HepG2 (cell line): ENCODE measurements around the gene DPM2. TPM values are rescaled to one million over a fixed set of nuclear protein-coding genes. Genes with fewer than 3 reads are reported as not detected.

Experiments used
- ATAC-seq: fragments of 200-7000 bp; cut with Tn5 transposase; 3 replicates; pipeline ENCODE4 v1.9.1; 2020; ENCODE audit warnings: mild to moderate bottlenecking, moderate library complexity
- BruUV-seq: library from RNA; stranded (reverse); fragments of 400-500 nt; replicated peaks from 2 replicates; lab custom pipeline; 2021; lab: Mats Ljungman, UMichigan
- CTCF ChIA-PET: fragments of 300-600 bp; formaldehyde crosslinking; extraction: SDS; loops from one replicate; lab custom pipeline; 2021; ENCODE audit warnings: low total read pairs, inconsistent platforms, low intra/inter-chr PET ratio; lab: Yijun Ruan, JAX
- POLR2A ChIA-PET: fragments of 350-600 bp; sonication (Branson Sonifier 250); formaldehyde crosslinking; loops from one replicate; lab custom pipeline; 2020; ENCODE audit warnings: antibody characterized with exemption, inconsistent platforms; lab: Yijun Ruan, JAX
- DNase-seq: peaks from one replicate; pipeline ENCODE4 v3.0.0-alpha.2; 2015; ENCODE audit warnings: low spot score
- FAIRE-seq: peaks from 3 replicates; lab custom pipeline; 2011; peaks lifted over from hg19 to GRCh38; lab: Jason Lieb, UNC
- H2AFZ ChIP-seq: one replicate; pipeline ENCODE4 v1.6.1; 2011; ENCODE audit warnings: low read length, inconsistent platforms
- H3K27ac ChIP-seq: fragments of 300-600 bp; 3 replicates; pipeline ENCODE4 v1.8.0; 2011; ENCODE audit warnings: mixed run types, mild to moderate bottlenecking, mixed read lengths, low read length, inconsistent platforms; ENCODE audit not compliant: insufficient read depth; ENCODE audit errors: extremely low read length
- H3K27me3 ChIP-seq, 2 experiments: fragments of 200-600 bp in 1 of 2; 2 replicates in 1 of 2; 3 replicates in 1 of 2; pipeline versions ENCODE4 v1.6.0 to v1.8.0; 2011; ENCODE audit warnings: low read length in 2 of 2, mild to moderate bottlenecking in 2 of 2, moderate library complexity in 2 of 2, inconsistent platforms in 1 of 2; ENCODE audit not compliant: insufficient read depth in 2 of 2, control insufficient read depth in 1 of 2
- H3K36me3 ChIP-seq, 2 experiments: fragments of 200-600 bp in 1 of 2; replicated peaks in 1 of 2; 2 replicates in 1 of 2; 3 replicates in 1 of 2; pipeline versions ENCODE4 v1.5.1 to v1.8.0; 2011; ENCODE audit warnings: low read length in 2 of 2, inconsistent platforms in 1 of 2; ENCODE audit not compliant: insufficient read depth in 2 of 2, control insufficient read depth in 1 of 2
- H3K4me1 ChIP-seq: 2 replicates; pipeline ENCODE4 v1.5.1; 2012; ENCODE audit warnings: low read length, inconsistent platforms; ENCODE audit not compliant: insufficient read depth
- H3K4me2 ChIP-seq: 2 replicates; pipeline ENCODE4 v1.6.0; 2011; ENCODE audit warnings: low read depth, low read length, inconsistent platforms
- H3K4me3 ChIP-seq, 3 experiments: fragments of 200-600 bp in 1 of 3; sonication (generic), shearing (Covaris generic) in 1 of 3; replicated peaks in 1 of 3; 2 replicates each; pipeline ENCODE4 v1.5.1; 2011 to 2016; ENCODE audit warnings: low read length in 3 of 3, inconsistent platforms in 2 of 3, low read depth in 2 of 3, mild to moderate bottlenecking in 2 of 3, control low read depth in 1 of 3, mixed read lengths in 1 of 3; ENCODE audit not compliant: insufficient read depth in 1 of 3
- H3K79me2 ChIP-seq: one replicate; pipeline ENCODE4 v1.6.1; 2011; ENCODE audit warnings: low read length, inconsistent platforms; ENCODE audit not compliant: insufficient read depth
- H3K9ac ChIP-seq: 2 replicates; pipeline ENCODE4 v1.6.0; 2011; ENCODE audit warnings: mild to moderate bottlenecking, low read depth, low read length, inconsistent platforms; ENCODE audit not compliant: insufficient read depth
- H3K9me3 ChIP-seq: 2 replicates; pipeline ENCODE4 v1.5.1; 2012; ENCODE audit warnings: mild to moderate bottlenecking, low read length
- H4K20me1 ChIP-seq: 2 replicates; pipeline ENCODE4 v1.6.0; 2011; ENCODE audit warnings: inconsistent platforms, mild to moderate bottlenecking, low read length, moderate library complexity; ENCODE audit not compliant: insufficient read depth
- AFF4 ChIP-seq: sonication (generic); formaldehyde crosslinking; IDR thresholded peaks from 2 replicates; pipeline ENCODE4 v1.4.0; 2020; ENCODE audit warnings: missing genetic modification reagents
- CCDC6 ChIP-seq: sonication (generic); formaldehyde crosslinking; IDR thresholded peaks from 2 replicates; pipeline ENCODE4 v1.8.1; 2022; ENCODE audit warnings: mild to moderate bottlenecking, missing genetic modification reagents, moderate library complexity
- CERS6 ChIP-seq: sonication (generic); formaldehyde crosslinking; IDR thresholded peaks from 2 replicates; pipeline ENCODE4 v1.5.0; 2020; ENCODE audit warnings: missing genetic modification reagents
- GMEB1 ChIP-seq: sonication (generic); formaldehyde crosslinking; IDR thresholded peaks from 2 replicates; pipeline ENCODE4 v1.5.1; 2020; ENCODE audit warnings: missing genetic modification reagents, mild to moderate bottlenecking, borderline replicate concordance
- HNF1A ChIP-seq, 2 experiments: sonication (generic) in 1 of 2; formaldehyde crosslinking in 1 of 2; IDR thresholded peaks; 2 replicates each; pipeline versions ENCODE4 v1.4.0 to v1.6.1; 2016 to 2020; ENCODE audit warnings: borderline replicate concordance in 1 of 2, low read depth in 1 of 2, mild to moderate bottlenecking in 1 of 2, missing genetic modification reagents in 1 of 2
- HOXA7 ChIP-seq: sonication (generic); formaldehyde crosslinking; IDR thresholded peaks from 2 replicates; pipeline ENCODE4 v1.8.1; 2022; ENCODE audit warnings: mild to moderate bottlenecking, missing genetic modification reagents, moderate library complexity
- ISL2 ChIP-seq: sonication (generic); formaldehyde crosslinking; IDR thresholded peaks from 2 replicates; pipeline ENCODE4 v1.5.0; 2020; ENCODE audit warnings: missing genetic modification reagents
- MTA1 ChIP-seq: sonication (generic); formaldehyde crosslinking; IDR thresholded peaks from 2 replicates; pipeline ENCODE4 v1.4.0; 2020; ENCODE audit warnings: missing genetic modification reagents, mild to moderate bottlenecking, borderline replicate concordance
- WIZ ChIP-seq: sonication (generic); formaldehyde crosslinking; IDR thresholded peaks from 2 replicates; pipeline ENCODE4 v1.5.1; 2020; ENCODE audit warnings: mild to moderate bottlenecking, missing genetic modification reagents
- ZNF138 ChIP-seq: sonication (generic); formaldehyde crosslinking; IDR thresholded peaks from 2 replicates; pipeline ENCODE4 v1.5.0; 2020; ENCODE audit warnings: mild to moderate bottlenecking, low read depth, missing genetic modification reagents
- ZNF451 ChIP-seq: sonication (generic); formaldehyde crosslinking; IDR thresholded peaks from 2 replicates; pipeline ENCODE4 v1.5.0; 2020; ENCODE audit warnings: mild to moderate bottlenecking, missing genetic modification reagents
- ZNF746 ChIP-seq: sonication (generic); formaldehyde crosslinking; IDR thresholded peaks from 2 replicates; pipeline ENCODE4 v1.8.0; 2022; ENCODE audit warnings: mild to moderate bottlenecking, missing genetic modification reagents
- WGBS: methylation state at CpG from one replicate; pipeline ENCODE4 v1.1.6; 2017; ENCODE audit warnings: low lambda C conversion rate; 5-methylcytosine and 5-hydroxymethylcytosine counted together
- in situ Hi-C: cut with HindIII; loops from 2 replicates; pipeline ENCODE4 v1.10.0; 2017; ENCODE audit warnings: low pct_unique_long_range_greater_than_20kb; ENCODE audit not compliant: extremely low pct_ligation_motif_present
- intact Hi-C: fragments of 100-400 bp; cut with micrococcal nuclease; formaldehyde crosslinking; loops from one replicate; pipeline ENCODE4 v1.10.0; 2022; ENCODE audit not compliant: unreplicated experiment
- polyA plus RNA-seq, 8 experiments: library from polyadenylated mRNA; depleted of rRNA in 3 of 8; stranded (reverse) in 7 of 8; unstranded in 1 of 8; fragments of >200 nt; fragmentation: Illumina TruSeq in 4 of 8; extraction: Trizol in 4 of 8; gene quantifications; 2 replicates each; pipeline versions ENCODE4 v1.2.1 to v1.2.3, GENCODE V29; 2011 to 2016; ENCODE audit warnings: low read depth in 4 of 8, missing spikeins in 1 of 8, mixed read lengths in 1 of 8; ENCODE audit not compliant: insufficient read depth in 1 of 8
- total RNA-seq, 5 experiments: library from RNA; depleted of rRNA; stranded (reverse); fragments of >200 nt; fragmentation: Illumina TruSeq; extraction: Trizol; gene quantifications; 2 replicates each; pipeline ENCODE4 v1.2.3, GENCODE V29; 2016; ENCODE audit warnings: low read depth in 1 of 5

DPM2 gene
- total and polyA plus RNA-seq, 2 of the 13 experiments (the other 11 are each of a cell fraction or from before 2014, with no cell fraction given) = 24.8 to 35.3 TPM

GRCh38 chr9:127963359-127964064, 25.9 kb upstream of the DPM2 start:
- peaks cover 73% of the 10 kb centered on the region for H3K4me1 ChIP-seq
- no peaks in the 10 kb centered on the region for H3K9me3 ChIP-seq
- ChIA-PET POLR2A (interaction anchor here (1.2 to 3.3 kb wide), 2 partner anchors 8 to 13 kb away, joined by 5 to 9 read pairs; no protein-coding TSS in a partner anchor), CTCF (no interaction called here)
- H3K27me3 ChIP-seq = no peaks in the 10 kb centered on the region
- DNase-seq (no peak), ATAC-seq (no peak), FAIRE-seq (no peak)
- no peak overlapping the region for H3K27ac ChIP-seq
- no peak overlapping the region for H3K4me2 ChIP-seq
- H3K4me3 ChIP-seq = no peak overlapping the region
- in situ Hi-C loops (no loop called here), intact Hi-C loops (no loop called here)
- peaks cover 87% of the 10 kb centered on the region for H3K79me2 ChIP-seq
- H4K20me1 ChIP-seq = no peaks in the 10 kb centered on the region
- WGBS = 90% methylated on average over 18 of the region's 19 CpGs
- H3K9ac ChIP-seq = no peak overlapping the region
- peaks cover 1 to 9% of the 10 kb centered on the region in 2 experiments; a peak in 3 of 5 replicates for H3K36me3 ChIP-seq
- BruUV-seq = no TSS peak
- H2AFZ ChIP-seq = no peak overlapping the region
- no peak for TF ChIP-seq AFF4
- no peak for TF ChIP-seq GMEB1
- TF ChIP-seq CCDC6 (CRISPR knock-in tag) = no peak
- TF ChIP-seq ISL2 (CRISPR knock-in tag) = no peak
- no peak for TF ChIP-seq MTA1
- TF ChIP-seq ZNF746 (CRISPR knock-in tag) = no peak
- TF ChIP-seq HNF1A (IDR thresholded peaks at IDR 0.05; ENCODE audit: low read depth) = no peak
- no peak for TF ChIP-seq HNF1A (CRISPR knock-in tag; IDR thresholded peaks at IDR 0.05; ENCODE audit: borderline replicate concordance)
- no peak for TF ChIP-seq ZNF451
- TF ChIP-seq WIZ = no peak
- TF ChIP-seq ZNF138 (CRISPR knock-in tag) = no peak
- TF ChIP-seq HOXA7 = no peak
- TF ChIP-seq CERS6 (CRISPR knock-in tag) = no peak
